ENCODE data around the gene MYOZ3. TPM values are rescaled to one million over a fixed set of nuclear protein-coding genes. Genes with fewer than 3 reads are reported as not detected.

The MYOZ3 gene
- total and polyA plus RNA-seq, 2 donors (not counting 1 experiment from before 2014, with no cell fraction given) = 0.04 TPM; not detected in 1

- DNase-seq (no peak), ATAC-seq (ENCODE audit: low read depth) (no peak)
- no peak for TF ChIP-seq EZH2 (IDR thresholded peaks at IDR 0.05; ENCODE audit: borderline replicate concordance, insufficient read depth, low read depth, low read length, poor library complexity, severe bottlenecking)
- no peak for TF ChIP-seq CTCF (IDR thresholded peaks at IDR 0.05)
- Histone ChIP-seq H3K79me2 (ENCODE audit: control insufficient read depth, insufficient read depth, low read length) (no peaks in the 10 kb centered on the region), H3K9me3 (ENCODE audit: control extremely low read depth in 1 of 3, control insufficient read depth in 2 of 3, insufficient read depth in 1 of 3, low read length in 2 of 3) (no peaks in the 10 kb centered on the region), H3K4me2 (replicated peaks; ENCODE audit: low read depth, low read length, poor library complexity, severe bottlenecking) (no peak overlapping the region), H2AFZ (ENCODE audit: insufficient read depth, low read depth, low read length, poor library complexity, severe bottlenecking) (no peak overlapping the region), H3K4me3 (ENCODE audit: control extremely low read depth in 1 of 5, extremely low read depth in 1 of 5, insufficient read depth in 1 of 5, low read depth in 2 of 5, low read length in 4 of 5) (no peak overlapping the region), H3K4me1 (ENCODE audit: control insufficient read depth in 2 of 2, insufficient read depth in 2 of 2, low read length in 2 of 2) (no peaks in the 10 kb centered on the region), H3K27me3 (replicated peaks in 1 of 4; ENCODE audit: control extremely low read depth in 1 of 4, control insufficient read depth in 3 of 4, insufficient read depth in 4 of 4, low read length in 3 of 4) (no peaks in the 10 kb centered on the region), H3K36me3 (replicated peaks in 1 of 2; ENCODE audit: control extremely low read depth in 1 of 2, control insufficient read depth in 1 of 2, extremely low read depth in 1 of 2, insufficient read depth in 2 of 2, low read length in 1 of 2) (no peaks in the 10 kb centered on the region), H3K27ac (ENCODE audit: low read length in 2 of 2) (no peak overlapping the region), H3K9ac (ENCODE audit: low read length) (no peak overlapping the region), H4K20me1 (ENCODE audit: control insufficient read depth, insufficient read depth, low read length, poor library complexity, severe bottlenecking) (peaks cover 9% of the 10 kb centered on the region)
- 92% methylated on average over 2 of the region's 6 CpGs for WGBS (ENCODE audit: insufficient coverage)
- H3K27ac Mint-ChIP-seq = no peak overlapping the region
- H3K27me3 Mint-ChIP-seq = peaks cover 2% of the 10 kb centered on the region
- intact Hi-C loops (cut with micrococcal nuclease) = no loop called here
- H3K4me1 Mint-ChIP-seq = peaks cover 7% of the 10 kb centered on the region
- POLR2A ChIA-PET = no interaction called here
- no peaks in the 10 kb centered on the region for H3K9me3 Mint-ChIP-seq (ENCODE audit: insufficient read depth)
- CTCF ChIA-PET = no interaction called here
- no peak overlapping the region for H3K4me3 Mint-ChIP-seq
These were observed 24.4 kb upstream of the MYOZ3 start for GRCh38 chr5:150636391-150637244.

All from B cell (primary cell).